Measurements from ENCODE around the gene CGA.
"Not testable (repeated sequence)": the region's sequence is repeated elsewhere in the genome, so short reads cannot be mapped to it uniquely, and the experiment has no call there.

The CGA gene

GRCh38 chr6:87095087-87095509 is at the start of gene CGA:
TSS of gene CGA (minus strand) at chr6:87095106. CDS start at chr6:87088200, 6,906 bp downstream.
- no peak for DNase-seq (ENCODE audit: low spot score)

- not testable (repeated sequence) for DNase-seq (ENCODE audit: low spot score)
Observed at GRCh38 chr6:87139927-87140326, 45.0 kb upstream of the CGA start.

DNA sequence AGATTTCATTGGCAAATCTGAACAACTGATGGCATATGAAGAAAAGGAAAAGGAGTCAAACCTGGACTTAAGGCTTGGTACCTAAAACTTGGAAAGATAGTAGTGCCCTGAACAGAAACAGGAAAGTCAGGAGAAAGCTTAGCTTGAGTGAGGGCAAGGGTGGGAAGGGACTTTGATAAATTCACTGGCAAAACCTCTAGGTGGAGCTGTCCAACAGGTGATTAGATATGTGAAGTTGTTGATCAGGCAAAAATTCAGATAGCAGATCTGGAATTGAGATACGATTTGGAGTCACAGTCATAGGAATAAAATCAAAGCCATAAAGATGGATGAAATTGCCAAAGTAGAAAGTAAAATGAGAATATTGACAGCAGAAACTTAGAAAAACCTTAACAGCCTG is 44.3 kb upstream of the CGA start:
- peak; percentile 43 for DNase-seq (ENCODE audit: low spot score)

DNA sequence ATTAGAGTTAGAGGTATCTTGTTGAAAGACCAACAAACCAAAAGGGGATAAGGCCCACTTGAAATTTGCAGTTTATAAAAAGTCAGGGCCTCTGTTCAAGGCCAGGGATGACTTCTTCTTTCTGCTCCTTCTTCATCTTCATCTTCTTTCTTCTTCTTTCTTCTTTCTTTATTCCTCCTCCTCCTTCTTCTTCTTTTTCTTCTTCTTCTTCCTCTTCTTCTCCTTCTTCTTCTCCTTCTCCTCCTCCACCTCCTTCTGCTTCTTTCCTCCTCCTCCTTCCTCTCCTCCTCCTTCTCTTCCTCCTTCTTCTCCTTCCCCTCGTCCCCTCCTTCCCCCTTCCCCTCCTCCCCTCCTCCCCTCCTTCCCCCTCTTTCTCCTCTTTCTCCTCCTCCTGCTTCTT is 42.1 kb upstream of the CGA start:
- DNase-seq (ENCODE audit: low spot score) = no peak

GRCh38 chr6:87127737-87128136 is 32.8 kb upstream of the CGA start:
- no peak for DNase-seq (ENCODE audit: low spot score)

DNA sequence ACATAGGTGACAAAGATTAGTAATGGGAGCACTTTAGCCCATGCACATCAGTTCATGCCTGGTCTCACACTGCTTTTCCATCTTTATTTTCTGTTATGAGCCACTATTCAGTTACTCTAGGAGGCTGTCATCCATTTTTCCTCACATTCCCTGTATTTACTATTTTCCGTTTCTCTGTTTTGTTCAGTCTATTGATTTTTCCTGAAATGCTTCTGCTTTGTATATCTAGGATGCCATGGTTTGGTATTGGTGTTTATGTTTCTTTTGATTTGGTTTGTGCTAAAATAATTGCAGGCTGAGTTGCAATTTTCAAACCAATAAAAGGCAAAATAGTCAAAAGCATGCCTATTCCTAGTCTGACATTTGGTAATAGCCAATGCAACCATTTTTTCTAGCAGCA is 31.6 kb upstream of the CGA start:
- DNase-seq (ENCODE audit: low spot score) = no peak

GRCh38 chr6:87124074-87124473 is 29.2 kb upstream of the CGA start:
- no peak for DNase-seq (ENCODE audit: low spot score)

- DNase-seq (ENCODE audit: low spot score) = no peak
Observed at GRCh38 chr6:87122477-87122876, 27.6 kb upstream of the CGA start.

DNA sequence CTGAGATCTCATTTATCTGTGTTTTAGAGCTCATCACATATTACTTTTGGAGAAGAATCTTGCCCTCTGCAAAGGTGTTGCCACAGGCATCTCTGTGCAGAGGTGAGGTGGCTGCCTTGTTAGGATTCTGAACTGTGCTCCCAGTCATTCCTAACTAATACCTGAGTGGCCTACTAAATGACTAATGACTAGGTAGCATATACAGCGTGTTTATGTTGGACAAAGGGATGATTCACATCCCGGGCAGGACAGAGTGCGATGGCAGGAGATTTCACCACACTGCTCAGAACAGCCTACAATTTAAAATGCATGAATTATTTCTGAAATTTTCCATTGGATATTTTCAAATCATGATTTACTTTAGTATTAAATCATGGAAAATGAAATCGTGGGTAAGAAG is 23.1 kb upstream of the CGA start:
- DNase-seq (ENCODE audit: low spot score) = peak; percentile 49

DNA sequence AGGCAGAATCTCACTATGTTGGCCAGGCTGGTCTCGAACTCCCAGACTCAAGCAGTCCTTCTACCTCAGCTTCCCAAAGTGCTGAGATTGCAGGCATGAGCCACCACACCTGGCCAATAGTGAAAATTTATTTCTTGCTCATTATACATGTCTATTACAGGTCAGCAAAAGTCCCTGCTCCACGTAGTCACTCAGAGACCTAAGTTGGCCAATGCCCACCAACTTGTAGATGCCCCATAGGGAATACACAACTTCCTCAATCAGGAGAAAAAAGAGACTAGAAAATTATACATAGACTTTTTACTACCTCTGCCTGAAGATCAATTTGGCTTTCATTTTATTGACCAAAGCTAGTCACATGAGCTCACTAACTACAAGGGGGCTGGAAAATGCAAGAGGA is 22.0 kb upstream of the CGA start:
- no peak for DNase-seq (ENCODE audit: low spot score)

DNA sequence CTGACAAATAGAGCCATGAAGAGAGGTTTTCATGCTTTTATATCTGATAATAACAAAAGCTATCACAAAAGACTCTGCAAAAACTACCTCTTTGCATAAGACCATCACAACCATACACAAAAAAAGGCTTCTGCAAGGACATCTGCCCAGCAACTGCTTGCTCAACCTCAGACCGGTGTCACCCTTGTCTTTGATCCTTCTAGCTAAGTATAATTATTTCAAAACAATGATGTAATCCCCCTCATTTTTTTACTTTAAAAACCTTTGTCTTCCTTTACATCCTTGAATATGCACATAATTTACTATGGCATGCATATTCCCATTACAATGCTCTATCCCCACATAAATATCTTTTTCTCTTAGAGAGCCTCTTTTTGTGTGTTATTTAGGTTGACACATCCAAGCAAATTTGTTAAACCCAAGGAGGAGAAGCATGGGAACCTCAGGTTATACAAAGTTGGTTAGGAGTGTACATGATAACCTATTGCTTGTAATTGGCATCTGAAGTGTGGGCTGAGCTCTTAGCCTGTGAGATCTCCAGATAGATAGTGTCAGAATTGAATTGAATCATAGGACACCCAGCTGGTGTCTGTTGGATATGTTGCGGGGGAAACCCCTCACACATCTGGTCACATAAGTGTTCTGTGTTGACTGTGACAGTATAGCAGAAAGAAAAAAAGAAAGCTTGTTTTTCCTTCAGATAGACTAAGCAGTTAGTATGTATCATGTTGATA is 20.7 kb upstream of the CGA start:
- DNase-seq (ENCODE audit: low spot score) = no peak

DNA sequence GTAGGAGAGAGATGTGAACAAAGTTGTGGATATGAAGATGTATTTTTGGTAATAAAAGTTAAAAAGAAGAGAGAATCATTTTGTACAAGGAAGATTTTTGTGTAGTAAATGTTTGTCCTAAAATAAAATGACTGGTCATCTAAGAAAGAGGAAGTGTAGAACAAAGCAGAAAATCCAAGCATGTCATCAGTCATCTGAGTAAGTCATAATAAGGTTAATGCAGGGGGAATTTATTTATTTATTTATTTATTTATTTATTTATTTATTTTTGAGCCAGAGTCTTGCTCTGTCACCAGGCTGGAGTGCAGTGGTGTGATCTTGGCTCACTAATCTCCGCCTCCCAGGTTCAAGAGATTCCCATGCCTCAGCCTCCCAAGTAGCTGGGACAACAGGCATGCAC is 15.7 kb upstream of the CGA start:
- no peak for DNase-seq (ENCODE audit: low spot score)

DNA sequence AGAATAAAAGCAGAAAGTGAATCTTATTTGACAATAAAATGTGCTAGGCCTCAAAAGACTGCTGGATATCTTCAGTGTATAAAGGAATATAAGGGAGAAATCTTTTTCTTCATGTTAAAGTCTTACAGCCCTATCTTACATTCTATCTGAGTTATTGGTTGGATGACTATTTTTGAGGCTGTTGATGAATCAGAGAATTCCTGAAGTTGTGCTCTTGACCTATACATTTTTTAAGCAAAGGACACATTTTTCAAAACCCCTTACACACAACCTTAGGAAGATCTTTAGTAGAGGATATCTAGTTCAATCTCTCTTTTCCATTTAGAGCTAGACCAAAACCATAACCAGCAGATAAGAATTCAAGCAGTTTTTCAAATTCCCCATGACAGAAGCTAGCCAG is 10.9 kb upstream of the CGA start:
- DNase-seq (ENCODE audit: low spot score) = no peak

DNA sequence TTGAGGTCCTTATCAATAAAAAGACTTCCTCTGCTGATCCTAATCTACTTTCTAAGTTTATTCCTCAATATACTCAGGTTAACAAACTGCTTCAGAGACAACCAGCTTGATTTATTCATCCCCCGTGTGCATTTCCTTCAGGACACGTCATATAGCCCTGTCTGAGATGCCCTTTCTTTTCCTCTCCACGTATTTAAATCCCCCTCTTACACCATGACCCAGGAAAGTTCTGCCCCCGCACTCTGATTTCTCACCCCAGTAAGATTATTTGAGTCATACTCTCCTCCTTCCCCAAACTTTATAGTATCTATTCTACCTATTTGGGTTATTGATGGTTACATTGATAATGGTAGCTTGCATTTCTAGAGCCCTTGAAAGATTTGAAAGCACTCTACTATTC is 9.8 kb upstream of the CGA start:
- no peak for DNase-seq (ENCODE audit: low spot score)

DNA sequence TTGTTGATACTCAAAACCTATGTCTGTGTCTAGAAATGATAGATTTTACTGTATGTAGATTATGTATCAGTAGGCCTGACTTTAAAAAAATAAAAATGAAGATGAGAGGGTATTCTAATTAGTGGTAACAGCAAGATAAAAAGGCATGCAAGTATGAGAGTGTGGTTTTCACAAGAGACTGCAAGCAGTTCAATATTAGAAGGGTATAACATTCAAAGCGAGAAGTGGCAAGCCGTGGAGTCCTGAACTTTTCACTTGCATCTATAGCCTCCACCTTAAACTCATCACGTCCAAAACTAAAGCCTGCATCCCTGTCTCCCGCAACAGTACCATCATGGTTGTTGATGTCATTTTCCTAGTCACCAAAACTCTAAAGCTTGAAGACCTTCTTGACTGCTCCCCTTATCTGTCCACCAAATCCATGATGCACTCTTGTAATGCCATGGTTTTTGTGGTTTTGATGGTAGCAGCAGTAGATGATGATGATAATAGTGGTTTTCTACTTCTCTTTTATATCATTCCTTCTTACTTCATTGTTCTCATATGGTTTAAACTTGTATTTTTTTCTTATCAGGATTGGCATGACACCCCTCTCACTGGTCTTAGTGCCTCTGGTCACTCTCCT is 9.2 kb upstream of the CGA start:
- no peak for DNase-seq (ENCODE audit: low spot score)

- no peak for DNase-seq (ENCODE audit: low spot score)
Observed at GRCh38 chr6:87102151-87102621, 7.3 kb upstream of the CGA start.

DNA sequence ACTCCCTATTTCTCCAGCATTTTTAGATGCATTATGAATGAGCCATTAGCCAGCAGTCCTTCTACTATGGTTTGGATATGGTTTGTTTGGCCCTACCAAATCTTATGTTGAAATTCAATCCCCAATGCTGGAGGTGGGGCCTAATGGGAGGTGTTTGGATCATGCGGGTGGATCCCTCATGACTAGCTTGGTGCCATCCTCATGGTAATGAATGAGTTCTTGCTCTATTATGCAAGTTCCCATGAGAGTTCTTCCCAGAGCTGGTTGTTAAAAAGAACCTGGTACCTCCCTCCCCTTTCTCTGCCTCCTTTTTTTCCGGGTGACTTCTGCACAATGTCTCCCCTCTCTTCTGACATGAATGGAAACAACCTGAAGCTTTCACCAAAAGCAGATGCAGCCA is 6.2 kb upstream of the CGA start:
- DNase-seq (ENCODE audit: low spot score) = no peak

DNA sequence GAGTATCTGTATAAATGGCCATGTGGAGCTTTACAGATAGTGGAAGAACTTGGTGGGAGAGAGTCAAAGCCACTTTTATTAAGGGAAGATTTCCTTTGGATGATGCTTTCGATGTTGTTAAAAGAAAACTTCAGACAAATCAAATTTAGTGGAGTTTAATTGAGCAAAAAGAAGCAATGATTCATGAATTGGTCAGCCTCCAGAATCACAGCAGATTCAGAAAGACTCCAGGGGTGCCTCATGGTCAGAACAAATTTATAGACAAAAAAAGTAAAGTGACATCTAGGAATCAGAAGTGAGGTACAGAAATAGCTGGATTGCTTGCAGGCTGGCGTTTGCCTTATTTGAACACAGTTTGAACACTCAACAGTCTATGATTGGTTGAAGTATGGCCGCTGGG is 5.3 kb upstream of the CGA start:
- no peak for DNase-seq (ENCODE audit: low spot score)

GRCh38 chr6:87099472-87099871 is 4.6 kb upstream of the CGA start:
- no peak for DNase-seq (ENCODE audit: low spot score)

DNA sequence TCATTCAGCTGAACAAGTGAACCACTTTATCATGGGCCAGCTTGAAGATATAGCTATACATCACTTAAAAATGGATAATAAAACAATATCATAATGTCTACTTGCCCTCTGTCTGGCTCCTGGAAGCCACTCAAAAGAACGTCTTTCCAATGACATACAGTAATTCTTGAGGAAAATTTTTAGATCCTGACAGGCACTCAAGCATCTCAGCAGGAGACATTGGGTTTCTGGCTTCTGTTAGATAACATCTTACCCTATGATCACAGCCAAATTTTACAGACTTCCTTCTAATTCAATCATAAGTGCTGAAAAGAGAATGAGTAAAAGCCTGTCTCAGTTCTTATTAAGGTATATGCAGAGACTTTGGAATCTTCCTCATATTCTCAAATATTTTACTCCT is 330 bp downstream of the CGA start:
- DNase-seq (ENCODE audit: low spot score) = no peak

GRCh38 chr6:87093651-87094050 is 1.3 kb downstream of the CGA start:
- DNase-seq (ENCODE audit: low spot score) = no peak

DNA sequence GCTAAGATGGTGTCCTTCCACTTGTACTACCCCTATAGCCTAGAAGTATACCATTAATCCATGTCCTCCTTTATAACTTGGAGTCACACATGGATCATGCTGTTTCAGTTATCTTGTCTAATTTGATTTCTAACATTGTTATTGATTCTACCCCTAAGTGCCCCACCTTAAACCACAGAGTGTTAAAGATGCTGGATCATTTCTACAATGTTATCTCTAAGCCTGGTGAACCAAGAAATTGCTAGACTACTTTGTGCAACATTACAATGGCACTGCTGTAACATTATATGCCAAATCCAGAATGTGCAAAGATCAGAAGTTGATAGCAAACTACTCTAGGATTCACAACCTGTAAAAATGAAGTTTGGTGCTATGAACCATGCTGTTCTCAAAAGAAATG is 1.7 kb downstream of the CGA start:
- DNase-seq (ENCODE audit: low spot score) = no peak

DNA sequence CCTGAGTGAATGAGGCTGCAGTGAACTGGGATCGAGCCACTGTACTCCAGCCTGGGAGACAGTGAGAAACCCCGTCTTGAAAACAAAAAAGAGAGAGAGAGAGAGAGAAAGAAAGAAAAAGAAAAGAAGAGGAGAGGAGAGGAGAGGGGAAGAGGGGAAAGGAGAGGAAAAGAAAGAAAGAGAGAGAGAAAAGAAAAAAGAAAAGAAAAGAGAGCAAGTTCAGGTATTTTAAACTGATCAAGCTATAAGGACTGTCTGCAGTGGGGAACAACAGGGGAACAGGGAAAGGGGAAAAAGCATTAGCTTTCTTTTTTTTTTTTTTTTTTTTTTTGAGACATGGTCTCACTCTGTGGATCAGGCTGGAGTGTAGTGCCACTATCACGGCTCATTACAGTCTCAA is 2.5 kb downstream of the CGA start:
- no peak for DNase-seq (ENCODE audit: low spot score)

DNA sequence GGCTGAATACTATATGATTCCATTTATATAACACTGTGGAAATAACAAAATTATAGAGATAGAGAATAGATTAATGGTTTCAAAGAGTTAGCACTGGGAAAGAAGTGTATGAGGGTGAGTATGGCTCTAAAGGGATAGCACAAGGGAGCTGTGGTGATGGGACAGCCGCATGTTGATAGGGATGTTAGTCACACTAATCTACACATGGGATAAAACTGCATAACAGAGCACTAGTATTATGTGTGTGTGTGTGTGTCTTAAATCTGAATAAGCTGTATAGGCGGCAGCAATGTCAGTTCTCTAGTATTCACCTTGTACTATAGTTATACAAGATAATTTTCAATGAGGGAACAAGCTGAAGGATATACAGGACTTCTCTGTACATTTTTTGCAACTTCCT is 5.8 kb downstream of the CGA start:
- DNase-seq (ENCODE audit: low spot score) = no peak

All from SW480 (cell line).